ENCODE measurements around the gene NPBWR2. TPM values are rescaled to one million over a fixed set of nuclear protein-coding genes. Genes with fewer than 3 reads are reported as not detected.
"Not testable (repeated sequence)": the region's sequence is repeated elsewhere in the genome, so short reads cannot be mapped to it uniquely, and the experiment has no call there.

NPBWR2 gene
- total and polyA plus RNA-seq, 4 donors: not detected

- H3K4me3 ChIP-seq (ENCODE audit: low read depth, low read length): no peak overlapping the region
- H3K4me1 ChIP-seq (ENCODE audit: control insufficient read depth, insufficient read depth, low read length): peaks cover 53% of the 10 kb centered on the region
- no peak for DNase-seq (ENCODE audit: low read depth in 4 of 6, low spot score in 6 of 6)
- WGBS (ENCODE audit: insufficient coverage): 71% methylated on average over 12 of the region's 14 CpGs
- no peaks in the 10 kb centered on the region for H3K9me3 ChIP-seq (ENCODE audit: control insufficient read depth, insufficient read depth, low read length)
- H3K27ac ChIP-seq (ENCODE audit: low read depth, low read length): no peak overlapping the region
- H3K36me3 ChIP-seq (ENCODE audit: control insufficient read depth, insufficient read depth, low read length): no peaks in the 10 kb centered on the region
- no peaks in the 10 kb centered on the region for H3K27me3 ChIP-seq (ENCODE audit: control insufficient read depth, insufficient read depth, low read length)
Observed at GRCh38 chr20:64143018-64143801, 35.8 kb upstream of the NPBWR2 start.

DNA sequence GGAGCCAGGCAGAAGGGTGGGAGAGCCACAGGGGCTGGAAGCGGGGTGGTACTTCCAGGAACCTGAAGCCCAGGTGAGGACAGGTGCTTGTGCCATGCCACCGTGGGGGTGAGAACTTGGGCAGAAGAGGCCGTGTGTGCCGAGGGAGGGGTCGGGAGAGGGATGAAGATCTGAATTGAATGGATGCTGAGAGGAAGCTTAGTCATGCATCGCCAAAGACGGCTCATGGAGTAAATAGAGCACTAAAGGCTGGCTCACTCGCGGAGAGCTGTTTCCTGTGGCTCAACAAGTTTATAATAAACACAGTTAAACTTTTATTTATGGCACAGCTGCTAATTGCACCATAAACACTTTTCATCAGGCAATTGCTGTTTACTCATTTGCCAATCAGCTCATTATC lies 35.2 kb upstream of the NPBWR2 start:
- DNase-seq (ENCODE audit: low read depth in 4 of 6, low spot score in 6 of 6): peak in 1 of 6 donors; percentile 67
- 24% methylated on average over 9 of the region's 9 CpGs for WGBS (ENCODE audit: insufficient coverage)
- Histone ChIP-seq H3K9me3 (ENCODE audit: control insufficient read depth, insufficient read depth, low read length) (no peaks in the 10 kb centered on the region), H3K27me3 (ENCODE audit: control insufficient read depth, insufficient read depth, low read length) (no peaks in the 10 kb centered on the region), H3K4me3 (ENCODE audit: low read depth, low read length) (no peak overlapping the region), H3K4me1 (ENCODE audit: control insufficient read depth, insufficient read depth, low read length) (peaks cover 51% of the 10 kb centered on the region), H3K36me3 (ENCODE audit: control insufficient read depth, insufficient read depth, low read length) (no peaks in the 10 kb centered on the region), H3K27ac (ENCODE audit: low read depth, low read length) (no peak overlapping the region)

DNA sequence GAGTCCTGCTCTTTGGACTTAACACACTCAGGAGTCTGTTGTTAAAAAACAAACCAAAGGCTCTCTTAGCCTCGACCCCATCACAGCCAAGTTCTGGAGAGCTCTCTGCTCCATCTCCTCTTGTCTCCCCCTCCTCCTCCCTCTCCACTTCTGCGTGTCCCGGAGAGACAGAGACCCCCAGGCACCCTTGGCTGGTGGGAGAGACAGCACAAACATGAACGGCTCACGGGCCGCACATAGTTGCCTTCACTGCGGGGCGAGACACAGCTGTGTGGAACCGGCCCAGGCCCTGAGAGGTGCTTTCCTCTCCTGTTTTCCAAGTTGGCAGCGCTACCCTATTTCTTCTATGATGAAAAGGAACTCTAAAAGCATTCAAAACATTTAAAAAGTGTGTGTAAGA lies 33.6 kb upstream of the NPBWR2 start:
- no peaks in the 10 kb centered on the region for H3K36me3 ChIP-seq (ENCODE audit: control insufficient read depth, insufficient read depth, low read length)
- H3K9me3 ChIP-seq (ENCODE audit: control insufficient read depth, insufficient read depth, low read length): no peaks in the 10 kb centered on the region
- 47% methylated on average over 6 of the region's 10 CpGs for WGBS (ENCODE audit: insufficient coverage)
- no peaks in the 10 kb centered on the region for H3K27me3 ChIP-seq (ENCODE audit: control insufficient read depth, insufficient read depth, low read length)
- no peak overlapping the region for H3K27ac ChIP-seq (ENCODE audit: low read depth, low read length)
- H3K4me3 ChIP-seq (ENCODE audit: low read depth, low read length): no peak overlapping the region
- H3K4me1 ChIP-seq (ENCODE audit: control insufficient read depth, insufficient read depth, low read length): peaks cover 34% of the 10 kb centered on the region
- DNase-seq (ENCODE audit: low read depth in 4 of 6, low spot score in 6 of 6): no peak

DNA sequence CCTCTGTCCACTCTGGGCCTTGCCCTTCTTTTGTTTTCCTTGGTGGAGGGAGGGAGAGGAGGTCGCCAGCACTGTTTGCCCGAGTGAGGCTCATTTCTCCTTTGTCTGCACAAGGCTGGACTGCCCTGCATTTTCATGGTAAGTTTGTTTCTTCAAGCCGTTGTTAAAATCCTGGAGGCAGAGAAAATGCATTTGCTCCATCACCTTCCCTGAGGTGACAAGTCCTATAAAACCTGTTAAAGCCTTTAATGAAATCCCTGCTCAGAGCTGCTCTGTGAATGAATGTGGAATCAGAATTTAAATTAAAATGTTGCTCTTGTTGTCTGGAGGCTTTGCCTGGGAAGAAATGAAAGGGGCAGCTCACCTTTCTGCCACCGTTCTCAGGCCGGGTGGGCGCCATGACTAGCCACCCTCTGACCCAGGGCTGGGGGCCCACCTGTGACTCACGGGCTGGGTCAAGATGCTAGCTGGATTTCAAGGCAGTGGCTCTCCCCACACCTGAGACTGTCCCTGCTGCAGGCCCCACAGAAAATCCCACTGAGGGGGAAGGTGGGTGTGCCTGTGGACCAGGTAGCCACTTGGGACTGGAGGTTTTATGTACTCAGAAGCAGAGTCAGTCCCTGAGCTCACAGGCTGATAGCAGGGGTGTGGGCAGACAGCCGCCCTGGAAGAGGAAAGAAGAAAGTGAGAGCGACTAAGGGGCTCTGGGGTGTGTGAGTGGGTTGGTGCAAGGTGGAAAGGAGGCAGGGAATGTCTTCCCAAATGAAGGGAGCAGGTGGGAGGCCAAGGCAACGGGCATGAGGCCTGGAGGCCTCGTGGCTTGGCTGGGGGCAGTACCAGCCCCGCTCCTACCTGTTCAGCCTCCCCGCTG lies 32.9 kb upstream of the NPBWR2 start:
- Histone ChIP-seq H3K9me3 (ENCODE audit: control insufficient read depth, insufficient read depth, low read length) (no peaks in the 10 kb centered on the region), H3K4me1 (ENCODE audit: control insufficient read depth, insufficient read depth, low read length) (peaks cover 31% of the 10 kb centered on the region), H3K4me3 (ENCODE audit: low read depth, low read length) (no peak overlapping the region), H3K27me3 (ENCODE audit: control insufficient read depth, insufficient read depth, low read length) (no peaks in the 10 kb centered on the region), H3K27ac (ENCODE audit: low read depth, low read length) (no peak overlapping the region), H3K36me3 (ENCODE audit: control insufficient read depth, insufficient read depth, low read length) (no peaks in the 10 kb centered on the region)
- DNase-seq (ENCODE audit: low read depth in 4 of 6, low spot score in 6 of 6): peak in 1 of 6 donors; percentile 66
- WGBS (ENCODE audit: insufficient coverage): 81% methylated on average over 11 of the region's 13 CpGs

DNA sequence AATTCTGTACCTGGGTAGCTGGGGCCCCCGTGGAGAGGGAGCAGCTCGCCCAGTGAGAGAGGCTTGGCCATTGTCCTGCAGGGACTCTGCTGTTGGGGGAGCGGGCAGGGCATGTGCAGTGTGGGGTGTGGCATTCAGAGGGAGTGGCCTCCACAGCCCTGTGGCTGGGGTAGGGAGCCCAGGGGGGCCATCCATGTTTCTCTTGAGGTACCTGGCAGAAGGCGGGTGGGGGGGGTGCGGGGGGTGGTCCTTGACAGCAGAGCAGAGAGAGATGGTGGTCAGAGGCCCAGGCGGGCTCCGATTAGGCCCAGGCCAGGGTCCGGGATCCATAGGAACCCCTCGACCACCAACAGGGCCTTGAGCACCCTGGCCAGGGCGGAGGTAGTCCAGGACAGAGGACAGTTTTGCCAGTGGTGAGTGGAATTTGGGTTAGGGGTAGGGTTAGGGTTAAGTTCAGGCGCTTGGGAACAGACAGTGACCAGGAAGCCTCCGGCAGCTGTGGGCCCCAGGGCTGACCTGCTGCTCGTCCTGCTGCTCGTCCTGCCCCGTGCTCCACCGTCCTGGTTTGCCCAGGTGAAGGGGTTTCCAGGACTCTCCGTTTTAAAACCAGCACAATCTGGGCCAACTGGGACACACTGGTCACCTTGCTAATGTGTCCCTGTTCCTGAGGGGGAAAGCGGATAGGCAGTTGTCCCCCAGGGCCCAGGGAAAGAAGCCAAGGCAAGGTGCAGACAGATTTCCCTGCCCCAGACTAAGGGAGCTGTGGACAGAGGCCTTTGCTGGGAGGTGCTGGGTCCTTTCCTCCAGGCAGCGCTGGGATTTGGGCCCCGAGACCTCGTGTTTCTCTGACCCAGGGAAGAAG lies 32.1 kb upstream of the NPBWR2 start:
- peaks cover 31% of the 10 kb centered on the region for H3K4me1 ChIP-seq (ENCODE audit: control insufficient read depth, insufficient read depth, low read length)
- WGBS (ENCODE audit: insufficient coverage): 77% methylated on average over 20 of the region's 21 CpGs
- H3K27me3 ChIP-seq (ENCODE audit: control insufficient read depth, insufficient read depth, low read length): no peaks in the 10 kb centered on the region
- no peak overlapping the region for H3K4me3 ChIP-seq (ENCODE audit: low read depth, low read length)
- no peak overlapping the region for H3K27ac ChIP-seq (ENCODE audit: low read depth, low read length)
- no peaks in the 10 kb centered on the region for H3K9me3 ChIP-seq (ENCODE audit: control insufficient read depth, insufficient read depth, low read length)
- H3K36me3 ChIP-seq (ENCODE audit: control insufficient read depth, insufficient read depth, low read length): no peaks in the 10 kb centered on the region
- DNase-seq (ENCODE audit: low read depth in 4 of 6, low spot score in 6 of 6): no peak

DNA sequence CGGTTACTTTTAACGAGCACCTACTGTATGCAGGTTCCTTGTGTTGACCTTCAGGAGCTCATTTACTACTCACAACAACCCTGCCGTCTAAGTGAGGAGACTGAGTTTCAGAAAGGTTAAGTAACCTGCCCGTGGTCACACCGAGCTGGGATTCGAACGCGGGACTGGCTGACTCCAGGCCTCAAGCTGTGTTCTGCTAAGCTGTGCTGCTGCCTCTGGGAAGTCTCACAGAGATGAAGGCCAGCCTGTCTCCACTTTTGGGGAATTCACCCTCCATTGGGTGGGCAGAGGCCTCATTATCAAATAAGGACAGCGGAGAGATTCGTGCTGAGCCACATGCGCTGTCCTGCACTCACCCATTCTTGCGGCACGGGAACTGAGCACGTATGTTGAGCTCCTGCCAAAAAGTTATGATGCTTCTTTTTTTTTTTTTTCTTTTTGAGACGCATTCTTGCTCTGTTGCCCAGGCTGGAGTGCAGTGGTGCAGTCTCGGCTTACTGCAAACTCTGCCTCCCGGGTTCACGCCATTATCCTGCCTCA lies 31.0 kb upstream of the NPBWR2 start:
- Histone ChIP-seq H3K4me3 (ENCODE audit: low read depth, low read length) (no peak overlapping the region), H3K27me3 (ENCODE audit: control insufficient read depth, insufficient read depth, low read length) (no peaks in the 10 kb centered on the region), H3K36me3 (ENCODE audit: control insufficient read depth, insufficient read depth, low read length) (no peaks in the 10 kb centered on the region), H3K9me3 (ENCODE audit: control insufficient read depth, insufficient read depth, low read length) (no peaks in the 10 kb centered on the region), H3K27ac (ENCODE audit: low read depth, low read length) (no peak overlapping the region), H3K4me1 (ENCODE audit: control insufficient read depth, insufficient read depth, low read length) (peaks cover 29% of the 10 kb centered on the region)
- DNase-seq (ENCODE audit: low read depth in 4 of 6, low spot score in 6 of 6): no peak
- WGBS (ENCODE audit: insufficient coverage): 95% methylated on average over 16 of the region's 18 CpGs

DNA sequence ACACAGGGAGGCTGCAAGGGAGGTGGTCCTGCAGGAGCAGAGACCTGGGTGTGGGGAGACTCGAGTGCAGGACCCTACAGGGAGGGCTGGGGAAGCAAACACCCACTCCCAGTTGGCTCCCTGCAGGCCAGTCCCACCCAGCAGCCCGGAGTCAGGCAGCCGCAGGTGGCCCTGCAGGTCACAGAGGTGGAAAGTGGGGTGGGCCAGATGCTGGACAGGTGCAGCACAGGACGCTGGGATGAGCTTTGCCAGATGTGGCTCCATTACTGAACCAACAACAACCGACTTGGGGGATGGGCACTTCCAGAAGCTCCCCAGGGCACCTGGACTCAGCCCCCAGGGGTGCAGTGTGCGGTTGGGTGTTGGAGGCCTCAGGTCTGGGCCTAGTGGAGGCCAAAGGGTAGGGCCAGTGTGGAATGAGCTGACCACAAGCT lies 30.2 kb upstream of the NPBWR2 start:
- DNase-seq (ENCODE audit: low read depth in 4 of 6, low spot score in 6 of 6): no peak
- H3K4me1 ChIP-seq (ENCODE audit: control insufficient read depth, insufficient read depth, low read length): peaks cover 23% of the 10 kb centered on the region
- H3K27ac ChIP-seq (ENCODE audit: low read depth, low read length): no peak overlapping the region
- WGBS (ENCODE audit: insufficient coverage): 85% methylated on average over 6 of the region's 6 CpGs
- H3K36me3 ChIP-seq (ENCODE audit: control insufficient read depth, insufficient read depth, low read length): no peaks in the 10 kb centered on the region
- H3K4me3 ChIP-seq (ENCODE audit: low read depth, low read length): no peak overlapping the region
- H3K27me3 ChIP-seq (ENCODE audit: control insufficient read depth, insufficient read depth, low read length): no peaks in the 10 kb centered on the region
- H3K9me3 ChIP-seq (ENCODE audit: control insufficient read depth, insufficient read depth, low read length): no peaks in the 10 kb centered on the region

DNA sequence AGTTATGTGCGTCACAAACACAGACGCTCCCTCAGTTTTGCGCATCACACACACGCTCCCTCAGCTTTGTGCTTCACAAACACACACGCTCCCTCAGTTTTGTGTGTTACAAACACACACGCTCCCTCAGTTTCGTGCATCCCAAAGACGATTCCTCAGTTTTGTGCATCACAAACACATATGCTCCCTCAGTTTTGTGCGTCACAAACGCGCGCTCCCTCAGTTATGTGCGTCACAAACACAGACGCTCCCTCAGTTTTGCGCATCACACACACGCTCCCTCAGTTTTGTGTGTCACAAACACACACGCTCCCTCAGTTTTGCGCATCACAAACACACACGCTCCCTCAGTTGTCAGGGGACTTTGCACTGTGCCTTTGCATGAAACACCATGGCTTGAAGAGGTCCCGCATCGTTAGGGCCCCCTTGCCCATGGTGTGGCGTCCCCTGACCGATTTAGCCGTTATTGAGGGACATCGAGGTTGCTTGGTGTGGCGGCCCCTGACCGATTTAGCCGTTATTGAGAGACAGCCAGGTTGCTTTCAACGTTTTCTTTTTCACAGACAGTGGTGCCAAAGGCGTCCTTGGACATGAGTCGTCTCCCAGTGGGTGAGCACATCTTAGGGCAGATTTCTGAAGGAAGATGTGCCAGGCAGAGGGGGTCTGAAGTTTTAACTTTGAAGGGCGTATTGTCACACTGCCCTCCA lies 28.8 kb upstream of the NPBWR2 start:
- 83% methylated on average over 27 of the region's 32 CpGs for WGBS (ENCODE audit: insufficient coverage)
- H3K4me1 ChIP-seq (ENCODE audit: control insufficient read depth, insufficient read depth, low read length): peaks cover 16% of the 10 kb centered on the region

GRCh38 chr20:64134744-64135143 lies 27.4 kb upstream of the NPBWR2 start:
- H3K4me3 ChIP-seq (ENCODE audit: low read depth, low read length); H3K4me1 ChIP-seq (ENCODE audit: control insufficient read depth, insufficient read depth, low read length); H3K27ac ChIP-seq (ENCODE audit: low read depth, low read length); H3K9me3 ChIP-seq (ENCODE audit: control insufficient read depth, insufficient read depth, low read length); DNase-seq (ENCODE audit: low read depth in 4 of 6, low spot score in 6 of 6); H3K27me3 ChIP-seq (ENCODE audit: control insufficient read depth, insufficient read depth, low read length); H3K36me3 ChIP-seq (ENCODE audit: control insufficient read depth, insufficient read depth, low read length): not testable (repeated sequence)
- 75% methylated on average over 15 of the region's 20 CpGs for WGBS (ENCODE audit: insufficient coverage)

More for the DNA sequence above, 28.8 kb upstream of the NPBWR2 start:
- Histone ChIP-seq H3K27me3 (ENCODE audit: control insufficient read depth, insufficient read depth, low read length) (no peaks in the 10 kb centered on the region), H3K27ac (ENCODE audit: low read depth, low read length) (no peak overlapping the region), H3K9me3 (ENCODE audit: control insufficient read depth, insufficient read depth, low read length) (no peaks in the 10 kb centered on the region), H3K36me3 (ENCODE audit: control insufficient read depth, insufficient read depth, low read length) (no peaks in the 10 kb centered on the region), H3K4me3 (ENCODE audit: low read depth, low read length) (no peak overlapping the region)
- DNase-seq (ENCODE audit: low read depth in 4 of 6, low spot score in 6 of 6): no peak
